SW480 (cell line): Measurements from ENCODE around the gene MZF1.
"Not testable (repeated sequence)": the region's sequence is repeated elsewhere in the genome, so short reads cannot be mapped to it uniquely, and the experiment has no call there.

ENCODE experiments used
- DNase-seq: peaks from one replicate; pipeline ENCODE4 v3.0.0-alpha.2; 2016; ENCODE audit warnings: low spot score

Gene MZF1

DNA sequence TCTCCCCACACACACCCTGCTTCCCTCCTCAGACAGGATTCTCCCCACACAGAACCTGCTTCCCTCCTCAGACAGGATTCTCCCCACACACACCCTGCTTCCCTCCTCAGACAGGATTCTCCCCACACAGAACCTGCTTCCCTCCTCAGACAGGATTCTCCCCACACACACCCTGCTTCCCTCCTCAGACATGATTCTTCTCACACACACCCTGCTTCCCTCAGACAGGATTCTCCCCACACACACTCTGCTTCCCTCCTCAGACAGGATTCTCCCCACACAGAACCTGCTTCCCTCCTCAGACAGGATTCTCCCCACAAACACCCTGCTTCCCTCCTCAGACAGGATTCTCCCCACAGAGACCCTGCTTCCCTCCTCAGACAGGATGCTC, 34.0 kb downstream of the MZF1 start:
- DNase-seq, result not testable (repeated sequence)

DNA sequence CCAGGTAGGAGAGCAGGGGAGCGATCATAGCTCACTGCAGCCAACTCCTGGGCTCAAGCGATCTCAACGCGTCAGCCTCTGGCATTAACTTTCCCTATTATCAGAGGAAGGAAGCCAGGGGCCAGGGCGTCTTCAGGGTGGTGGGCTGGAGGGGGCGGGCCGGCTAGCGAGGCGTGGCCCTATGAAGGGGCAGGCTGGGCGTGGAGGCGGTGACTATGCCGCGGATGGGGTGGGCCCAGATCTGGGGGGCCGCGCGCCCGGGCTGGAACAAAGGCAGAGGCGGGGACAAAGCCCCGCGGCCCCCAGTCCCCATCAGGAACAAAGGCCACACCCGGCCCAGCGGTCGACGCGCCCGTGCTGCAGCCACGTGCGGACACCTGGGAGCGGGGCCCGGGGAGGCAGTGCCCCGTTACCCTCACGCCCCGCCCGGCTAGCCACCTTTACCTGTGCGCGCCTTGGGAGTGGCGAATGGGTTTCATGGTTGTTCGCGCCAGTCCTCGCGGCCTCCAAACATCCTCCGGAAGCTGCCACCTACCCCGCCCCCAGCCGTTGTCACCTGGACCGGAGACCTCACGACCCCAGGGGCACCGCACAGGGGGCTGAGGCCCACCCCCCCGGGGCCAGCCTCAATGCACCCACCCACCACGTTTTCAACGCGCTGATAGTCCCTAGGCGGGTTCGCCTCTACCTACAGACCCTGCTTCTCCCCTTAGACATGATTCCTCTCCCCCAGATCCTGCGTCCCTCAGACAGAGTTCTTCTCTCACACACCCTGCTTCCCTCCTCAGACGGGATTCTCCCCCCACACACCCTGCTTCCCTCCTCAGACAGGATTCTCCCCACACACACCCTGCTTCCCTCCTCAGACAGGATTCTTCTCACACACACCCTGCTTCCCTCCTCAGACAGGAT, 34.6 kb downstream of the MZF1 start:
- DNase-seq, result peak; percentile 91

DNA sequence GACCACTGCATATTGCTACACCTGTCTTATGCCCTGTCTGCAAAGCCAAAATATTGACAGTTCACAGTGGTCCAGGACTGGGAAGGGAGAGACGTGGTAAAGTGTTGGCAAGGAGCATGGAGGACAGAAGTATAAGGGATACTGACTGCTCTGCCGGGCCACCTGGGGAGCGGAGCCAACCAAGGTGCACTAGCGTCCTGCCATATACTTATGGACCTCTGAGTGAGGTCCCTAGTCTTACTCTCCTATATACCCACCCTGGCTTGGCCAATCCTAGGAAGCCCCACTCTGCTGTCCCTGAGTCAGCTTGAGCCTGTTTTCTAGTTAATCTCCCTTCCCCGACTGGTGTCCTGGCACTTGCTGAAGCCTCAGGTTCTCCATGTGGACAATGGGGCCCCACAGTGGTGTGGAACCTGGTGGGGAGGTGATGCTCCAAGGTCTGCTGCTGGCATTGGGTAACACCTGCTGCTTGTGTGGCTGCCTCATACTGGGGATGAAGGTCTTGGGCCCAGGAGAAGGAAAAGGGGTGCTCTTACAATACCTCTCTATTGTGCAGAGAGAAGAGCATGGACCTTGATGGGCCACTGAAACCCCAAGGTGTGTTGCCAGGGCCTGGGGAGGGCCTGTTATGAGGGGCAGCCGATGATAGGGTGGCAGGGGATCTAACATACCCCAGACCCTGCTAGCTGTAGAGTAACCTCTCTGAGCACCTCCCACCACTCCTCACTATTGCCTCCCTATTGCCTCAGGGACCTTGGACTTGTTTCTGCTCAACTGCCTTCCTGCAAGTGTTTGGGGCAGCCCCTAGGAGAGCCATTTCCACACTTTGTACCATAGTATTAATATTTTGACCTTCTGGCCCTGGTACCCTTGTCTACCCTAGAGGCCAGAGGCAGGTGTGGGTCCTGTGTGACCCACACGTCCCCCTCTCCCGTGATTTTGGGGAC, 36.0 kb downstream of the MZF1 start:
- no peak for DNase-seq

DNA sequence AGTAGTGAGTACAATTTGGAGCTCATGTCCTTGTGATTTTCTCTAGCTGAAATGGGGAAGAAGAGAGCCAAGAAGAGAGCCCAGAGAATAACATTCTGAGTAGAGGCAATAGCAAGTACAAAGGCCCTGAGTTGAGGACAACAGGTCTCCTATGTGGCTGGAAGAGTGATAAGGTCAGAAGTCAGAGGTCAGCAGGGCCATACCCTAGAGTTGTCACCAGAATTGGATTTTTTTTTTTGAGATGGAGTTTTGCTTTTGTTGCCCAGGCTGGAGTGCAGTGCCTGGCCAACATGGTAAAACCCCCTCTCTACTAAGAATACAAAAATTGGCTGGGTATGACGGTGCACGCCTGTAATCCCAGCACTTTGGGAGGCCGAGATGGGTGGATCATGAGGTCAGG, 37.3 kb downstream of the MZF1 start:
- DNase-seq, result no peak

DNA sequence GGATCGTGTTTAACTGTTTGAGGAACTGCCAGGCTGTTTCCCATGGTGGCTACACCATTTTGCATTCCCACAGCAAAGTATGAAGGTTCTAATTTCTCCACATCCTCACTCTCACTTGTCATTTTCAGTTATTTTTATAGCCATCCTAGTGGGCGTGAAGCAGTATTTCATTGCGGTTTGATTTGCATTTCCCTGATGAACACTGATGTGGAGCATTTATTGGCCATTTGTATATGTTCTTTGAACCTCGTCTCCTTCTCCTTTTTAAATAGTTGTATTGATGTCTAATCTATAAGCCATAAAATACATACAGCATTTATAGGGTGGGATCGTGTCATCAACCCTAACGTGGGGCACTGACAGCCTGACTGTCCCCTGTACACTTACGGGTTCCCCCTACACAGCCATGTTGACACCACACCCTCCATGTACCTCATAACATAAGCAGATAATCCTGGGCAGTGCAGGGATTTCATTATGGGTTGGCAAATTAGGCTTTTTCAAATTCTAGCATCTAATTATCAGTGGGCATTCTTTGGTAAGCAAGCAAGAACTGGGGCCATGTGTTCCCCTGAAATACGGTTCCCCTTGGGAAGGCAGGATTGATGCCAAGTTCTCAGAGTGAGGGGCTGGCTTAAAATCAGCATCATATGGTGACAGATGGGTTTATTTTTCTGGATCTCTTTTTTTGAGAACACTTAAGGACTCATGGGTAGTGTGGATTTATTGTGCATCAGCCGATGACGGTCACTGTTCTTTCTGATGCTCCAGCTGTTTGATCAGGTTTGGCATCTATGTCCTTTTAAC, 41.9 kb downstream of the MZF1 start:
- no peak for DNase-seq

DNA sequence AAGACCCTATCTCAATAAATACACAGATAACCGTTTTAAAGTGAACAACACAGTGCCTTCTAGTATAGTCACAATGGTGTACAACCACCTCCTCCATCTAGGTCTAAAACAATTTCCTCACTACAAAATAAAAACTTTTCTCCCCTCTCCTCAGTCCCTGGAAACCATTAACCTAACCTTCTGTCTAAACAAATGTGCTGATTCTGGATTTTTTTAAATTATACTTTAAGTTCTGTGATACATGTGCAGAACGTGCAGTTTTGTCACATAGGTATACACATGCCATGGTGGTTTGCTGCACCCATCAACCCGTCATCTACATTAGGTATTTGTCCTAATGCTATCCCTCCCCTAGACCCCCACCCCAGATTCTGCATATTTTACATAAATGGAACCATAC, 43.7 kb downstream of the MZF1 start:
- DNase-seq, result no peak

DNA sequence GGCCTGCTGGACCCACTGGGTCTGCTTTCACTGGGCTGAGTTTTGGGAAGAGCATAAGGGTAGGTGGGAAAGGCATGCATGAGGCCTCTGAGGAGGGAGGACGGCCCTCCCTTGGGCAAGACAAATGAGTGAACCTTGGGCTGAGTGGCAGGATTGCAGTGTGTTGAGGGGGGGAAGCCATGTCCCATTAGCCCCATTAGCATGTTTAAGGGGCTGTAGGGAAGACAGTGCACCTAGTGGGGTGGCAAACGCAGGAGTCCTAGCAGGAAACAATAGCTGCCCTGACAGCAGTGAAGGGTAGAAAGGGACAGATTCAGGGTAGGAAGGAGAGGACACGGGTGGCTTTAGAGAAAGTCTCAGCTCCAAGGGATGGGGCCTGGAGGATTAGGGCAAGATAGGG, 50.4 kb downstream of the MZF1 start:
- DNase-seq, result no peak

DNA sequence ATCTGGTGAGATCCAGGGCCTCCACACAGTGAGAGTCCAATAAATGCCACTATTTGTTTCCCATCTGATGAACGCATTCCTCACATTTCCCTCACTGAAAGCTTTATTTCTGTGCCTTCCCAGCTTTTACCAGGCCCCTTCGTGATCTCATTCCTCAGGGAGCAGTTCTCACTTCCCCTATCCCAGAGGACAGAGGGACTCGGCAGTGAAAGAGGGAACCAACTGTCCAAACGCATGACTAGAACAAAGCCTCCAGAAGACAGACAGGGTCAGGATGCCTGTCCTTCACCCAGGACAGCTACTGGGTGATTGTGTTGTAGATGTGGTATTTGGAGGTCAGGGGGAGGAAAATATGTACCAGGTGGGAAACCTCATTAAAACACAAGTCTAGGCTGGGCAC, 51.5 kb downstream of the MZF1 start:
- DNase-seq, result no peak

DNA sequence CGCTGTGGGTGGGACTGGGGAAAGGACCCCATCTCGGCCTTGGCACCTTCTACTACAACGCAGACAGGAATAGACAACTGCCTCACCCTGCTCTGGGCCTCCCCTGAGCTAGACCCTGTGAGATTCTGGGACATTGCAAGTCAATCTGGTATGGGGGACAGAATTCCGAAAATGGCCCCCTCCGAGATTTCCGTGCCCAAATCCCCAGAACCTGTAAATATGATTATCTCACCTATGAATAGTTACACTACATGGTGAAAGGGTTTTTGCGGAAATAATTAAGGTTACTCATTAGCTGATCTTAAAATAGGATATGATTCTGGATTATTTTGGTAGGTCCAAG, 52.9 kb downstream of the MZF1 start:
- no peak for DNase-seq

DNA sequence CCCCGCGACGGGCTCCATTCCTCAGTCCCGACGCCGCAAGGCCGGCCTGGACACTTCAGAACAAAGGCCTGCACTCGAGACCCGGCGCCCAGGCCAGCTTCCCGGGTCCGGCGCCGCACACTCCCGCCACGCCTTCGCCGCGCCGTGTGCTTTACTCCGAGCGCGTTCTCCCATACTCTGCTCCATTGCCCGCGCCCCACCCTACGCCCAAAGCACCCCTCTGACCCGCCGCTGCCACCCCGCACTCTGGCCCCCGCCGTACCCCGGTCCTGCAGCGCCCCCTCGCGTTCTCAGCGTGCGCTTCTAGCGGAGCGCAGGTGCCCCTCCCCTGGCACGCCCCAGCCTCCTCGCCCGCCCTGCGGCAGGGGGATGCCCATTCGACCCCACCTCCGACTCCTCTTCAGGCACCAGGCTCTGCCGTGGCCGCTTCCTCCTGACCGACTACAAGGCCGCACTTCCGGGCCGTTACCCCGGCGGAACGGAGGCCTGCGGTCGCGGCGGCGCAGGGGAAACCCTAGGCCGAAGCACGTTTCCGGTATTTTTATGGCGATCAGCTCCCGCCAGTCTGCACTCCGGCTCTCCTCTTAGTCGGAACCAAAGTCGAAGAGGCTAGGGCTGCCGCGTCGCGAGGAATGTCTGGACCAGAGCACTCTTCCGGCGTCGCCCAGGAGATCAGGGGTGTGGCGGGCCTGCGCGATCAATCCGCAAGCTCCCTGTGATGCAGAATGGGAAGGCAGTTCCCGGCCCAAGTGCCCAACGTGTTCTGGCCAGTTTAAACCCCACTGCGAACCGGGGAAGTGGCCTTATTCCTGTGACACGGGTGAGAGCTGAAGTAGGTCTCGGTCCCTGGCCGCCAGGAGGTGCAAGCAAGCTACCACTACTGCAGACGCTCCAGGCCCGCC, 53.5 kb downstream of the MZF1 start, which contains the start of gene ZBTB45:
TSS of gene ZBTB45 (minus strand) at position 456 of the 902 bp plus-strand sequence. CDS start 2,137 bp downstream, outside the sequence.
- DNase-seq, result peak; percentile 99

DNA sequence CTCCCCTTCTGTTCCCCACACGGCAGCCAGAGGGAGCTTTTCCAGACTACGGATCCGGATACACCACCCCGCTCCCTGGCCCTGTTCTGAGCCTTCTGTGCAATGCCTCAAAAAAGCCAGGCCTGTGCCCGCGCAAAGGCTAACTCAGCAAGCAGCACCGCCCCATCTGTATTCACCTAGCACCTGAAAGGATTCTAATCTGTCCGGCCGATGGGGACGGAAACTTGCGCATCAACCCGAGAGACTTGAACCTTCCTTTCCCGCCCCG, 54.1 kb downstream of the MZF1 start:
- DNase-seq, result peak; percentile 89

DNA sequence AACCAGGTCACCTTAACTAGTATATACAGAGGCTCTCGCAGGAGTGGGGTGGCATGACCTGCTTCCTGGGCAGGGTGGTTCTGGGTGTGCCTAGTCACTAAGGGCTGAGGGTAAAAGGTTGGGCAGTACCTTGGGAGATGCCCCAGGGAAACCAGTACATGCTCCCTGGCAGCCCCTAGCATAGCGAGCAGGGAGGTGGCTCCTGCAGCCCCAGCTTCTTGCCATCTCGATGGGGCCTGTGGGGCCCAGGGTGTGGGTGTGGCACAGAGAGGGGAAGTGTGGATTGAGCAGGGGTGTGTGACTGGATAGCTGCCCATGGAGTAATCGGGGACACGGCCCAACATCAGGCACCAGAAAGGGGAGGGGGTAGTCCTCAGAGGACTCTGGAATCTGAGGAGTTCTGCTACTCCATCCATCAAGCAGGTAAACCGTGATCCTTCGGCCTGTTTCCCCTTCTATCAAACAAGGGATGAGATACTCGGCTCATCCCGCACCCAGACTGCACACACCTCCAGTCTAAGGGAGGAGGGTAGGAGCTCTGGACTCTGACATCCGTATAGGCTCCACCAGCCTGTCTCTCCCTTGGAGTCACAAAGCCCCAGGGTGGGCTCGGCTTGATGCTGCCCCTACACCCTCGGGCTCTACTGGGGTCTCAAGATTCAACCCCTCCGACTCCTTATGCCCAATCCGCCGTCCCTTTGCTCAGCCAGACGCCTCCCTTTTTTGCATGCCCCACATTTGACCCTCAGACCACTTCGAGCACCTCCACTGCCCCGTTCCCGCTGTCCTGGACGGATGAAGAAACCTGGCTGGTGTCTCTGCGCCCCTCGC, 54.7 kb downstream of the MZF1 start:
- DNase-seq, result no peak

DNA sequence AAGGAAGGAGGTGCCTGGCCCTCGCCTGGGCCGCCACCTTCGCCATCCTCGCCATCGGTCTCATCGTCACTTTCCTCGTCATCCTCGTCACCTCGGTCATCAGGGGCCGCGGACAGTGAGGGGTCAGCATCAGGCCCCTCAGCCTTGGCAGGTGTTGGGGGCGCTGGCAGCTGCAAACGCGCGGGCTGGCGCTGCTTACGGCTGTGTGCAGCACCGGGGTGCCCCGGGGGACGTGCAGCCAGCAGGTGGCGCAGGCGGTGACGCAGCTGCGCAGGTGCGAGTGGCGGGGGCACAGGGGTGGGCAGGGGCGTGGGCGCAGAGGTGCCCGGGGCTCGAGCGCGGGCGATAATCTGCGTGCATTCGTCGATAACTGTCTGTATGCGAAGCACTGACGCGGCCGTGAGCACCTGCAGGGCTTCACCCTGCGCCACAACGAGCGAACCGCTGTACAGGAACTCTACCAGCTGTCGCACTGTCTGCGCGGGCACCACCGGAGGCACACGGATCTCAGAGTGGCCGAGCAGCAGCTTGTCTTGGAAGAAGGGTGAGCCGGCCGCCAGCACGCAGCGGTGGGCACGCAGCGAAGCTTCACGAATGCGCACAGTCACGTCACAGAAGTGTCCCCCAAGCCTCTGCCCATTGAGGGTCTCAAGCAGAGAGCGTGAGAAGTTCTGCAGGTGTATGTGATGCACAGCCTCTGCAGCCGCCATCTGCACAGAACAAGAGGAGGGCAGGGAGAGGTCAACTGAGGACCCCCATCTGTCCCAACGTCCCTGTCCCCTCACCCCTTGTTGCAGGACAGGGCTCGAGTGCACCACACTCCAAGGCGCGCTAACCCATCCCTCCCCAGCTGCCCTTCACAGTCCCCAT, 55.9 kb downstream of the MZF1 start:
- DNase-seq, result no peak

DNA sequence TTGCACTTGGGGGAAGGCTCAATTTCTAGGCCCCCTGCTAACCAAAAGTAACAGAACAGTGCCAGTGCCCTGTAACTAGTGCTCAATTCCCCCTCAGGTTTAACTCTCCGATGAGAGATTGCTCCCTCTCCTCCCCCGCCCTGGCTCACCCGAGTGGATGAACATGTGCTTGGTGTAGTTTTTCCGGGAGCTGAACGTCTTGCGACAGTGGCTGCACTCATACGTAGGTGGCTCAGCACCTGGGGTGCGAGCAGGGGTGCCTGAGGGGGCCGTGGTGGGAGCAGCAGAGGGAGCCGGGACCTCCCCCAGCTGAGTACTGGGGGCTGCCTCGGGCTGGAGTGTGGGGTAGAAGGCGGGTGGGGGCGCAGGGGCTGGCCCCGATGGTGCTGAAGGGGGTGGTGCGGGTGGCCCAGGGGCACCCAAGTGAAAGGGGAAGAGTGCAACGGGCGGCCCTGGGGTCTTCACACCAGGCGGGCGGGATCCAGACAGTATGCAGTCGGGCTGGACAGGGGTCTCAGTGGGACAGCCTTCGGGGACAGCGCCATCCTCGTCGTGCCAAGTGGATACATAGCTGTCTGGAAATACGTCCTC, 56.8 kb downstream of the MZF1 start:
- DNase-seq, result no peak

DNA sequence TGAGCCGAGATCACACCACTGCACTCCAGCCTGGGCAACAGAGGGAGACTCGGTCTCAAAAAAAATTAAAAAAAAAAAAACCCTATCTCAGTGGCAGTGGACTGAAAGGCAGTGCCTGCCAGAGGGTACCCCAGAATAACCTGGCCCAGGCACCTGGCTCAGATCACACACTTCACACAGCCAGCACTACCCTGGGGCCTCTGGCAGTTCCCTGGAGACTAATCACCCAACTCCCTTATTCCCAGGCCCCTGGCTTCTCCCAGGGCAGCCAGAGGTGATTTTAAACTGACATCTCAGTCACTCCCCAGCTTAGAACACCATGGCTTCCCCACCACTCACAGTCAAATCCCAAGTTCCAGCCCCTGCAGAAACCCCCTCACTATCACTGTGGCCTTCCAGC, 57.9 kb downstream of the MZF1 start:
- DNase-seq, result no peak

DNA sequence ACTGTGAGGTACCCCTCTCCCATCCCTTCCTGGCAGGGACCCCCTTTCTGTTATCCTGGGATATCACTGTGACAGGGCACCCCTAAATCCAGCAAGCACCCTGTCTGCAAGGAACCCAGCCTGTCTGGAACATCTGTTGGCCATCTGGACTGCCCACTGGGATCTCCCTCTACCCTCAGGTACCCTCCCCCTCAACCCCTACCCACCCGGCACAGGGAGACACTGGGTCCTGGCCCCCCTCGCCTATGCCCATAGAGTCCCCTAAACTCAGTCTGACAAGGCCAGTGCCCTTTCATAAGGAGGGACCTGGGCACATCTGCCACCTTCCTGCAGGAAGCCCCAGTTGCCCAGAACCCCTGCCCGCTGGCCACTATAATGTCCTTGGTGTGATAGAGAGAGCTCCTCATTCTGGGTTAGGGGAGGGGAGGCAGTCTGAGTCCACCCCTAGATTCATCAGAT, 58.5 kb downstream of the MZF1 start:
- DNase-seq, result no peak

DNA sequence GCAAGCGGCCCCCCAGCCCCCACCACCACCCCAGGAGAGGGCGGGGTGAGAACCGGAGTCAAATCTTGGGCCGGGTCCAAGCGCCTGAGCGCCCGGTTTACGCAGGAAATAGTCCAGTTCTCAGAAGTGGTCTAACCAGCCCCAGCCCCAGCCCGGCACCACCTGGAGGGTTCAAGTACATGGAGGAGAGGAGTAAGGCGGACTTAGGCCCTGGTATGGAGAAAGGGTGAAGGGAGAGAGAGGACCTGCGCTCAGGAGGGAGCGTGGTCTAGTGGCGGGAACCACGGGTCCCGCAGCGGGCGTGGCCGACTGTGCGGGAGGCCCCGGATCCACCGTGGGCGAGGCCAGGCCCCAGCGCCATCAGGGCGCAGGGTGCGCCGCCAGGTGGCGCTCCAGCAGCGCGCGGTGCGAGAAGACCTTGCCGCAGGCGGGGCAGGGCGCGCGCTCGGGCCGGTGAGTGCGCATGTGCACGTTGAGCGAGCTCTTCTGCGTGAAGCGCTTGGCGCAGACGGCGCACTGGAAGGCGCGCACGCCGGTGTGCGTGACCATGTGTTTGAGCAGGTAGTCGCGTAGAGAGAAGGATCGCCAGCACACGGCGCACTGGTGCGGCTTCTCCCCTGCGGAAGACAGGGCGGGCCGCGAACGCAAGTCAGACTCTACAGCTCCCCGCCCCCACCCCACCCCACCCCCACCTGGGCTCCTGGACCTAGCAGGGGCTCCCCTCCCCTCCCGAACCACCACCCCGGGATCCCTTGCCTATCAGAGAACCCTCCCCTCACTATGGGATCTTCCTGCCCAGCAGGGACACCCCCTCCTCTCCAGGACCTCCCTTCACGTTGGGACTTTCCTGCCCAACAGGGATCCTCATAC, 59.2 kb downstream of the MZF1 start:
- DNase-seq, result peak; percentile 94

DNA sequence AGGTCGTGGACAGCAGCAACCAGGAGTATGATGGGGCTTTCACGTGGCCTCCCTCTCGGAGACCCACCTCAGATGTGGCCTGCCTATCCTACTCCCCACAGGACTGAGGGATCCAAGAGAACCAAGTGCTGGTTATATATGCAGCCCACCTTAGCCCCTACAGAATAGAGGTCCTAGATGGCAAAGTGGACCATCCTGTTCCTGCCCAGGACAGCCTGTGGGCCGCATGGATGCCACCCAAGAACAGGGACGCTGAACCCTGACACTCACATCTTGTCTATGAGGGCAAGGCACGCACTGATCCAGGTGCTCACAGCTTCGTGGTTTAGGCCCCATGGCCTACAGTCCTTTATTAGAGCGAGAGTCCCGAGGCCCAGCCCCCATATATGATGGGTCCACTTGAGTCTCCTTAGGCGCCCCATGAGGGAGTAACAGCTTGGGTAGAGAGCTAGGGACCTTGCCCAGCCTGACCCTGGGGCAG, 59.9 kb downstream of the MZF1 start:
- no peak for DNase-seq
